ENCODE measurements around the gene BASP1.

DNA sequence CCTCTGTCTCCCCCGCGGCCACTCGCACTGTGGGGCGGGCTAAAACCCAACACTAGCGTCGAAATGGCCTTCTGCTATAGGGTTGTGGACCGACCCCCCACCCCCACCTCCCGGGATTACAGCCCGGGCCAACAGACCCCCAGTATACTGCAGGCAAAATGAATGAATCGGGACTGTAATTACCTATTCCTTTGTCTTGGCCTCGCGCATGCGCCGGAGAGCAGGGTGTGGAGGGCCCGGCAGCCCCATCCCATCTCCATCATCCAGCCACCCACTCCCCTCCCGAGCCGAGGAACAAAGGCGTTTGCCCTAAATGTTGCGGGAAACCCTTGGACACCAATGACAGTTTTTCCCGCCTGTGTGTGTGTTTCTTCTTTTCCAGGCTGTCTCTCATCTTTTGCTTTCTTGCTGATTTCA lies 1.6 kb downstream of the BASP1 start:
- no peak for TF ChIP-seq POLR2A (IDR thresholded peaks at IDR 0.05)
- TF ChIP-seq, protein P1, sequence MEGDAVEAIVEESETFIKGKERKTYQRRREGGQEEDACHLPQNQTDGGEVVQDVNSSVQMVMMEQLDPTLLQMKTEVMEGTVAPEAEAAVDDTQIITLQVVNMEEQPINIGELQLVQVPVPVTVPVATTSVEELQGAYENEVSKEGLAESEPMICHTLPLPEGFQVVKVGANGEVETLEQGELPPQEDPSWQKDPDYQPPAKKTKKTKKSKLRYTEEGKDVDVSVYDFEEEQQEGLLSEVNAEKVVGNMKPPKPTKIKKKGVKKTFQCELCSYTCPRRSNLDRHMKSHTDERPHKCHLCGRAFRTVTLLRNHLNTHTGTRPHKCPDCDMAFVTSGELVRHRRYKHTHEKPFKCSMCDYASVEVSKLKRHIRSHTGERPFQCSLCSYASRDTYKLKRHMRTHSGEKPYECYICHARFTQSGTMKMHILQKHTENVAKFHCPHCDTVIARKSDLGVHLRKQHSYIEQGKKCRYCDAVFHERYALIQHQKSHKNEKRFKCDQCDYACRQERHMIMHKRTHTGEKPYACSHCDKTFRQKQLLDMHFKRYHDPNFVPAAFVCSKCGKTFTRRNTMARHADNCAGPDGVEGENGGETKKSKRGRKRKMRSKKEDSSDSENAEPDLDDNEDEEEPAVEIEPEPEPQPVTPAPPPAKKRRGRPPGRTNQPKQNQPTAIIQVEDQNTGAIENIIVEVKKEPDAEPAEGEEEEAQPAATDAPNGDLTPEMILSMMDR (IDR thresholded peaks at IDR 0.05): no peak
